Measurements from ENCODE around the gene CHRD. TPM values are rescaled to one million over a fixed set of nuclear protein-coding genes. Genes with fewer than 3 reads are reported as not detected.
A peak's percentile ranks its signal among the peaks of the same experiment; 100 is the strongest.

The CHRD gene
- total RNA-seq, 2 donors from 2014 or later = 18.6 to 32.6 TPM

- peak; percentile 4 for DNase-seq (ENCODE audit: low spot score)
- intact Hi-C loops (cut with DNase I) = loop anchor here in 1 of 2 donors (10.0 kb wide), 1 partner anchor 159 kb away; no protein-coding TSS in a partner anchor
These were observed 4.0 kb upstream of the CHRD start for GRCh38 chr3:184375747-184376461.

- intact Hi-C loops (cut with DNase I) = loop anchor here in 1 of 2 donors (10.0 kb wide), 1 partner anchor 157 kb away; no protein-coding TSS in a partner anchor
- no peak for DNase-seq (ENCODE audit: low spot score)
These were observed 2.5 kb upstream of the CHRD start for GRCh38 chr3:184377374-184377773.

- intact Hi-C loops (cut with DNase I) = loop anchor here in 1 of 2 donors (10.0 kb wide), 1 partner anchor 157 kb away; no protein-coding TSS in a partner anchor
These were observed 1.9 kb upstream of the CHRD start, which contains the start of gene THPO for GRCh38 chr3:184377882-184378445. THPO (minus strand) TSS chr3:184378207; CDS start chr3:184376259, 1,948 bp downstream.

GRCh38 chr3:184378651-184379357 lies 1.1 kb upstream of the CHRD start:
- intact Hi-C loops (cut with DNase I) = loop anchor here in 1 of 2 donors (10.0 kb wide), 1 partner anchor 156 kb away; no protein-coding TSS in a partner anchor
- peak; percentile 14 for DNase-seq (ENCODE audit: low spot score)

More at GRCh38 chr3:184377882-184378445, 1.9 kb upstream of the CHRD start, which contains the start of gene THPO:
- peak; percentile 89 for DNase-seq (ENCODE audit: low spot score)

- peak; percentile 91 for DNase-seq (ENCODE audit: low spot score)
- intact Hi-C loops (cut with DNase I) = no loop called here
These were observed 352 bp downstream of the CHRD start for GRCh38 chr3:184380185-184380626.

- DNase-seq (ENCODE audit: low spot score) = peak; percentile 81
- intact Hi-C loops (cut with DNase I) = no loop called here
These were observed 890 bp downstream of the CHRD start for GRCh38 chr3:184380627-184381260.

- DNase-seq (ENCODE audit: low spot score) = peak; percentile 88
- intact Hi-C loops (cut with DNase I) = no loop called here
These were observed 1.7 kb downstream of the CHRD start for GRCh38 chr3:184381261-184382224.

- intact Hi-C loops (cut with DNase I) = no loop called here
- DNase-seq (ENCODE audit: low spot score) = peak; percentile 68
These were observed 2.6 kb downstream of the CHRD start for GRCh38 chr3:184382326-184383032.

- intact Hi-C loops (cut with DNase I) = no loop called here
- DNase-seq (ENCODE audit: low spot score) = peak; percentile 67
These were observed 3.3 kb downstream of the CHRD start for GRCh38 chr3:184383033-184383740.

GRCh38 chr3:184384342-184384741 lies 4.5 kb downstream of the CHRD start:
- intact Hi-C loops (cut with DNase I) = no loop called here
- peak; percentile 64 for DNase-seq (ENCODE audit: low spot score)

- intact Hi-C loops (cut with DNase I) = no loop called here
- DNase-seq (ENCODE audit: low spot score) = peak; percentile 68
These were observed 5.1 kb downstream of the CHRD start for GRCh38 chr3:184384856-184385422.

GRCh38 chr3:184386047-184386806 lies 6.4 kb downstream of the CHRD start:
- intact Hi-C loops (cut with DNase I) = no loop called here
- peak; percentile 47 for DNase-seq (ENCODE audit: low spot score)

GRCh38 chr3:184387174-184387714 lies 7.4 kb downstream of the CHRD start:
- intact Hi-C loops (cut with DNase I) = no loop called here
- DNase-seq (ENCODE audit: low spot score) = no peak

GRCh38 chr3:184388164-184388935 lies 8.5 kb downstream of the CHRD start:
- intact Hi-C loops (cut with DNase I) = no loop called here
- DNase-seq (ENCODE audit: low spot score) = no peak

GRCh38 chr3:184388936-184389230 lies 9.0 kb downstream of the CHRD start:
- intact Hi-C loops (cut with DNase I) = no loop called here

More at GRCh38 chr3:184388936-184389230, 9.0 kb downstream of the CHRD start:
- DNase-seq (ENCODE audit: low spot score) = no peak

All from posterior vena cava (tissue), 2 donors.